Frontal cortex (tissue), 4 donors: ENCODE results near the gene COL8A1. TPM values are rescaled to one million over a fixed set of nuclear protein-coding genes. Genes with fewer than 3 reads are reported as not detected.

Experiments
- DNase-seq, 2 donors: peaks; one replicate each; pipeline ENCODE4 v3.0.0; 2012; ENCODE audit warnings: low spot score in 2 of 2
- FAIRE-seq: peaks from 2 replicates; lab custom pipeline; 2012; peaks lifted over from hg19 to GRCh38; lab: Jason Lieb, UNC
- total RNA-seq: library from RNA; depleted of rRNA; stranded (reverse); fragments of >200 nt; gene quantifications from one replicate; pipeline ENCODE4 v1.2.3, GENCODE V29; 2014
- donor health status: control.
- donor health status: control.
- donor health status: control.

Gene COL8A1
- total RNA-seq, 1 donor from 2014 or later: 1.6 TPM

- FAIRE-seq (no peak), DNase-seq (no peak)
Measured at GRCh38 chr3:99741588-99741987, 103.2 kb downstream of the COL8A1 start.

- no peak for DNase-seq
- no peak for FAIRE-seq
Measured at GRCh38 chr3:99747915-99748314, 109.5 kb downstream of the COL8A1 start.

- DNase-seq (no peak), FAIRE-seq (no peak)
Measured at GRCh38 chr3:99751649-99752048, 113.3 kb downstream of the COL8A1 start.

- DNase-seq (peak in 1 of 2 donors; percentile 18), FAIRE-seq (peak; percentile 51)
Measured at GRCh38 chr3:99753268-99753975, 115.0 kb downstream of the COL8A1 start.

- DNase-seq (no peak), FAIRE-seq (no peak)
Measured at GRCh38 chr3:99755831-99756230, 117.4 kb downstream of the COL8A1 start.

GRCh38 chr3:99757966-99758365 is 119.6 kb downstream of the COL8A1 start:
- FAIRE-seq (no peak), DNase-seq (no peak)

- FAIRE-seq: no peak
- no peak for DNase-seq
Measured at GRCh38 chr3:99758502-99759177, 120.2 kb downstream of the COL8A1 start.

- DNase-seq (no peak), FAIRE-seq (no peak)
Measured at GRCh38 chr3:99760031-99760430, 121.6 kb downstream of the COL8A1 start.

- no peak for FAIRE-seq
Measured at GRCh38 chr3:99760629-99761028, 122.2 kb downstream of the COL8A1 start.

GRCh38 chr3:99761415-99762165 is 123.2 kb downstream of the COL8A1 start:
- DNase-seq (no peak), FAIRE-seq (no peak)

More at GRCh38 chr3:99760629-99761028, 122.2 kb downstream of the COL8A1 start:
- no peak for DNase-seq

GRCh38 chr3:99762901-99763300 is 124.5 kb downstream of the COL8A1 start:
- FAIRE-seq: no peak
- DNase-seq: no peak

GRCh38 chr3:99764377-99764776 is 126.0 kb downstream of the COL8A1 start:
- no peak for FAIRE-seq
- DNase-seq: no peak

GRCh38 chr3:99765042-99765942 is 126.9 kb downstream of the COL8A1 start:
- FAIRE-seq (no peak), DNase-seq (no peak)

GRCh38 chr3:99767291-99767690 is 128.9 kb downstream of the COL8A1 start:
- FAIRE-seq: no peak

GRCh38 chr3:99768126-99768525 is 129.7 kb downstream of the COL8A1 start:
- DNase-seq (no peak), FAIRE-seq (no peak)

More at GRCh38 chr3:99767291-99767690, 128.9 kb downstream of the COL8A1 start:
- no peak for DNase-seq

GRCh38 chr3:99768808-99769501 is 130.6 kb downstream of the COL8A1 start:
- no peak for FAIRE-seq
- no peak for DNase-seq

GRCh38 chr3:99772171-99772570 is 133.8 kb downstream of the COL8A1 start:
- FAIRE-seq (no peak), DNase-seq (no peak)

- FAIRE-seq: no peak
- no peak for DNase-seq
Measured at GRCh38 chr3:99772671-99773070, 134.3 kb downstream of the COL8A1 start.

GRCh38 chr3:99774467-99774866 is 136.1 kb downstream of the COL8A1 start:
- no peak for FAIRE-seq

More at GRCh38 chr3:99774467-99774866, 136.1 kb downstream of the COL8A1 start:
- no peak for DNase-seq
